H9 (cell line): ENCODE data around the gene MILR1. TPM values are rescaled to one million over a fixed set of nuclear protein-coding genes. Genes with fewer than 3 reads are reported as not detected.

Experiments
- DNase-seq: peaks from one replicate; pipeline ENCODE4 v3.0.0-alpha.2; 2017
- H2AFZ ChIP-seq: one replicate; pipeline ENCODE4 v1.6.1; 2013; ENCODE audit warnings: mild to moderate bottlenecking, low read length, control low read depth, moderate library complexity
- H2AK5ac ChIP-seq: 2 replicates; pipeline ENCODE4 v1.6.1; 2013; ENCODE audit warnings: low read length, control low read depth, mixed read lengths; ENCODE audit not compliant: insufficient read length
- H2BK120ac ChIP-seq: one replicate; pipeline ENCODE4 v1.6.1; 2013; ENCODE audit warnings: low read depth, mild to moderate bottlenecking, low read length, control low read depth, inconsistent platforms; ENCODE audit not compliant: poor library complexity, severe bottlenecking
- H2BK12ac ChIP-seq: 2 replicates; pipeline ENCODE4 v1.6.1; 2013; ENCODE audit warnings: low read length, control low read depth, mixed read lengths, low read depth; ENCODE audit not compliant: insufficient read length
- H2BK15ac ChIP-seq: 2 replicates; pipeline ENCODE4 v1.6.1; 2013; ENCODE audit warnings: low read depth, low read length, control low read depth
- H2BK20ac ChIP-seq: one replicate; pipeline ENCODE4 v1.6.1; 2013; ENCODE audit warnings: low read depth, mild to moderate bottlenecking, low read length, control low read depth, inconsistent platforms; ENCODE audit not compliant: poor library complexity, severe bottlenecking
- H2BK5ac ChIP-seq: 2 replicates; pipeline ENCODE4 v1.6.1; 2013; ENCODE audit warnings: low read length, control low read depth, mixed read lengths; ENCODE audit not compliant: insufficient read length
- H3K14ac ChIP-seq: 2 replicates; pipeline ENCODE4 v1.6.1; 2013; ENCODE audit warnings: low read length, control low read depth; ENCODE audit not compliant: insufficient read depth
- H3K18ac ChIP-seq: 2 replicates; pipeline ENCODE4 v1.6.1; 2013; ENCODE audit warnings: low read depth, mild to moderate bottlenecking, mixed read lengths, low read length, control low read depth; ENCODE audit not compliant: insufficient read length
- H3K23ac ChIP-seq: 2 replicates; pipeline ENCODE4 v1.6.1; 2013; ENCODE audit warnings: low read length, control low read depth, mixed read lengths, low read depth; ENCODE audit not compliant: insufficient read length
- H3K23me2 ChIP-seq: 2 replicates; pipeline ENCODE4 v1.6.1; 2013; ENCODE audit warnings: low read depth, mild to moderate bottlenecking, mixed read lengths, low read length, control low read depth; ENCODE audit not compliant: insufficient read length, poor library complexity, severe bottlenecking
- H3K27ac ChIP-seq: 2 replicates; pipeline ENCODE4 v1.5.1; 2013; ENCODE audit warnings: low read length, control low read depth, mixed read lengths, low read depth; ENCODE audit not compliant: insufficient read length
- H3K27me3 ChIP-seq: 2 replicates; pipeline ENCODE4 v1.6.1; 2013; ENCODE audit warnings: low read length, control low read depth, inconsistent platforms; ENCODE audit not compliant: insufficient read depth
- H3K4ac ChIP-seq: 2 replicates; pipeline ENCODE4 v1.6.1; 2013; ENCODE audit warnings: low read depth, mild to moderate bottlenecking, control low read depth, inconsistent platforms, low read length, moderate library complexity
- H3K4me1 ChIP-seq: 2 replicates; pipeline ENCODE4 v1.6.1; 2013; ENCODE audit warnings: low read length, control low read depth, inconsistent platforms; ENCODE audit not compliant: insufficient read depth
- H3K4me2 ChIP-seq: 2 replicates; pipeline ENCODE4 v1.6.1; 2013; ENCODE audit warnings: low read length, control low read depth, mixed read lengths; ENCODE audit not compliant: insufficient read length, insufficient read depth
- H3K56ac ChIP-seq: 2 replicates; pipeline ENCODE4 v1.6.1; 2013; ENCODE audit warnings: low read depth, mild to moderate bottlenecking, mixed read lengths, low read length, control low read depth; ENCODE audit not compliant: insufficient read length
- H3K79me1 ChIP-seq: 2 replicates; pipeline ENCODE4 v1.6.1; 2013; ENCODE audit warnings: low read depth, mild to moderate bottlenecking, moderate library complexity, low read length, control low read depth, inconsistent platforms; ENCODE audit not compliant: insufficient read depth, poor library complexity, severe bottlenecking
- H3K79me2 ChIP-seq: 2 replicates; pipeline ENCODE4 v1.6.1; 2013; ENCODE audit warnings: low read length, control low read depth, inconsistent platforms; ENCODE audit not compliant: insufficient read depth
- H3K9ac ChIP-seq: 2 replicates; pipeline ENCODE4 v1.6.1; 2013; ENCODE audit warnings: low read length, control low read depth, mixed read lengths; ENCODE audit not compliant: insufficient read length; ENCODE audit errors: extremely low read depth
- H3K9me3 ChIP-seq: one replicate; pipeline ENCODE4 v1.6.1; 2013; ENCODE audit warnings: low read depth, low read length, inconsistent platforms; ENCODE audit not compliant: control insufficient read depth
- H3T11ph ChIP-seq: one replicate; pipeline ENCODE4 v1.6.1; 2013; ENCODE audit warnings: mild to moderate bottlenecking, low read length, control low read depth, inconsistent platforms
- H4K20me1 ChIP-seq: one replicate; pipeline ENCODE4 v1.6.1; 2013; ENCODE audit not compliant: control insufficient read depth, insufficient read length, insufficient read depth
- H4K5ac ChIP-seq: 2 replicates; pipeline ENCODE4 v1.6.1; 2013; ENCODE audit warnings: low read depth, mild to moderate bottlenecking, mixed read lengths, low read length, control low read depth; ENCODE audit not compliant: insufficient read length
- H4K8ac ChIP-seq: replicated peaks from 2 replicates; pipeline ENCODE4 v1.6.1; 2013; ENCODE audit warnings: low read length, control low read depth, mixed read lengths, low read depth; ENCODE audit not compliant: insufficient read length
- H4K91ac ChIP-seq: 2 replicates; pipeline ENCODE4 v1.6.1; 2013; ENCODE audit warnings: low read depth, mild to moderate bottlenecking, moderate library complexity, mixed read lengths, low read length, control low read depth; ENCODE audit not compliant: insufficient read length
- H3K27ac Mint-ChIP-seq, 3 experiments: 2 replicates in 2 of 3; 3 replicates in 1 of 3; pipeline ENCODE4 v1.8.0; 2020 to 2021; ENCODE audit warnings: mixed read lengths in 3 of 3, mild to moderate bottlenecking in 1 of 3, moderate library complexity in 1 of 3
- H3K27me3 Mint-ChIP-seq: 2 replicates; pipeline ENCODE4 v1.8.0; 2021; ENCODE audit warnings: low read depth, mild to moderate bottlenecking, moderate library complexity, mixed read lengths
- H3K36me3 Mint-ChIP-seq, 3 experiments: 2 replicates in 2 of 3; 3 replicates in 1 of 3; pipeline ENCODE4 v1.8.0; 2020 to 2021; ENCODE audit warnings: low read depth in 3 of 3, mixed read lengths in 3 of 3; ENCODE audit not compliant: insufficient read depth in 1 of 3
- H3K4me1 Mint-ChIP-seq, 2 experiments: 2 replicates each; pipeline ENCODE4 v1.8.0; 2020; ENCODE audit warnings: mixed read lengths in 2 of 2
- H3K4me3 Mint-ChIP-seq, 2 experiments: 2 replicates in 1 of 2; 3 replicates in 1 of 2; pipeline ENCODE4 v1.8.0; 2020 to 2021; ENCODE audit warnings: mild to moderate bottlenecking in 2 of 2, mixed read lengths in 2 of 2, moderate library complexity in 1 of 2
- H3K9me3 Mint-ChIP-seq, 2 experiments: 2 replicates in 1 of 2; 3 replicates in 1 of 2; pipeline ENCODE4 v1.8.0; 2020; ENCODE audit warnings: mild to moderate bottlenecking in 2 of 2, mixed read lengths in 2 of 2, moderate library complexity in 1 of 2
- WGBS: extraction: QIAGEN DNeasy Blood & Tissue Kit; methylation state at CpG from one replicate; pipeline ENCODE4 v1.1.7; 2013; ENCODE audit warnings: missing lambda C conversion rate, low lambda C conversion rate, mixed read lengths; ENCODE audit not compliant: insufficient read length; ENCODE audit errors: extremely low coverage; 5-methylcytosine and 5-hydroxymethylcytosine counted together
- total RNA-seq: library from RNA; stranded (reverse); gene quantifications from 2 replicates; pipeline ENCODE4 v1.2.1, GENCODE V29; 2021
- TF ChIP-seq, protein P1 (sequence below): fragments of 200-600 bp; sonication (generic); conservative IDR thresholded peaks from 3 replicates; pipeline ENCODE4 v1.8.0; 2021; ENCODE audit warnings: antibody characterized with exemption, mild to moderate bottlenecking

Gene MILR1
- total RNA-seq, 1 experiment from 2014 or later = not detected

DNA sequence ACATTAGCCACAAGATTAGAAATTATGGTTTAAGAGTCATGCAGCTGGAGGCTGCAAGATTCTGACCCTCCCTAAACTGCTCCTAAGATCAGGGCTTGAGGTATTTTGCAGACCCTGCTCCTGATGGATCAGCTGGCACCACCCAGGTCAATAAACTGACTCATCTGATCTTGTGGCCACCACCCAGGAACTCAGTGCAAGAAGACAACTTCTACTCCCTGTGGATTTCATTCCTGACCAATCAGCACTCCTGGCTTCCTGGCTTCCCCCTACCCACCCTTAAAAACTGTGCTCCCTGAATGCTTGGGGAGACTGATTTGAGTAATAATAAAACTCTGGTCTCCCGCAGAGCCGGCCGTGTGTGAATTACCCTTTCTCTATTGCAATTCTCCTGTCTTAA is 25.0 kb upstream of the MILR1 start:
- H3K4me2 ChIP-seq = no peak overlapping the region

More for the DNA sequence above, 25.0 kb upstream of the MILR1 start:
- H2BK20ac ChIP-seq = no peak overlapping the region
- Mint-ChIP-seq H3K36me3 (peaks cover 11 to 18% (median 14%) of the 10 kb centered on the region in 3 experiments), H3K4me3 (no peak overlapping the region), H3K27me3 (peaks cover 3% of the 10 kb centered on the region; the same call in 1 of the 2 replicates), H3K9me3 (peaks cover 21 to 29% of the 10 kb centered on the region in 2 experiments), H3K27ac (no peak overlapping the region), H3K4me1 (peaks cover 9 to 10% of the 10 kb centered on the region in 2 experiments)
- no peaks in the 10 kb centered on the region for H3K4me1 ChIP-seq
- no peak overlapping the region for H4K5ac ChIP-seq
- no peak overlapping the region for H3K14ac ChIP-seq
- no peak overlapping the region for H4K8ac ChIP-seq
- no peak overlapping the region for H2BK5ac ChIP-seq
- H3K9me3 ChIP-seq = peaks cover 11% of the 10 kb centered on the region
- H2BK12ac ChIP-seq = no peak overlapping the region
- H3K4ac ChIP-seq = no peak overlapping the region
- H4K91ac ChIP-seq = no peak overlapping the region
- no peaks in the 10 kb centered on the region for H4K20me1 ChIP-seq
- DNase-seq = no peak
- no peak overlapping the region for H3T11ph ChIP-seq
- no peak overlapping the region for H3K27ac ChIP-seq
- TF ChIP-seq, protein P1, sequence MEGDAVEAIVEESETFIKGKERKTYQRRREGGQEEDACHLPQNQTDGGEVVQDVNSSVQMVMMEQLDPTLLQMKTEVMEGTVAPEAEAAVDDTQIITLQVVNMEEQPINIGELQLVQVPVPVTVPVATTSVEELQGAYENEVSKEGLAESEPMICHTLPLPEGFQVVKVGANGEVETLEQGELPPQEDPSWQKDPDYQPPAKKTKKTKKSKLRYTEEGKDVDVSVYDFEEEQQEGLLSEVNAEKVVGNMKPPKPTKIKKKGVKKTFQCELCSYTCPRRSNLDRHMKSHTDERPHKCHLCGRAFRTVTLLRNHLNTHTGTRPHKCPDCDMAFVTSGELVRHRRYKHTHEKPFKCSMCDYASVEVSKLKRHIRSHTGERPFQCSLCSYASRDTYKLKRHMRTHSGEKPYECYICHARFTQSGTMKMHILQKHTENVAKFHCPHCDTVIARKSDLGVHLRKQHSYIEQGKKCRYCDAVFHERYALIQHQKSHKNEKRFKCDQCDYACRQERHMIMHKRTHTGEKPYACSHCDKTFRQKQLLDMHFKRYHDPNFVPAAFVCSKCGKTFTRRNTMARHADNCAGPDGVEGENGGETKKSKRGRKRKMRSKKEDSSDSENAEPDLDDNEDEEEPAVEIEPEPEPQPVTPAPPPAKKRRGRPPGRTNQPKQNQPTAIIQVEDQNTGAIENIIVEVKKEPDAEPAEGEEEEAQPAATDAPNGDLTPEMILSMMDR = no peak
- H2BK120ac ChIP-seq = no peak overlapping the region
- H3K27me3 ChIP-seq = no peaks in the 10 kb centered on the region
- no peaks in the 10 kb centered on the region for H3K79me1 ChIP-seq
- H3K56ac ChIP-seq = no peak overlapping the region
- no peak overlapping the region for H2AK5ac ChIP-seq
- H3K9ac ChIP-seq = no peak overlapping the region
- WGBS = no CpG with 5 or more reads among the region's 3 CpGs
- H3K79me2 ChIP-seq = no peaks in the 10 kb centered on the region
- H2AFZ ChIP-seq = peak overlapping the region; percentile 11
- no peak overlapping the region for H3K18ac ChIP-seq
- H3K23me2 ChIP-seq = no peaks in the 10 kb centered on the region
- no peak overlapping the region for H3K23ac ChIP-seq
- no peak overlapping the region for H2BK15ac ChIP-seq
